Endothelial cell of umbilical vein (primary cell): ENCODE measurements around the gene CTBP2. TPM values are rescaled to one million over a fixed set of nuclear protein-coding genes. Genes with fewer than 3 reads are reported as not detected.

Experiments
- BruUV-seq: library from RNA; stranded (reverse); fragments of 400-500 nt; replicated peaks from 2 replicates; lab custom pipeline; 2021; lab: Mats Ljungman, UMichigan
- CTCF ChIA-PET: fragments of 300-600, 350-600 bp; sonication (Branson Sonifier 250); formaldehyde crosslinking; loops from one replicate; lab custom pipeline; 2021; ENCODE audit warnings: antibody characterized with exemption, inconsistent platforms; lab: Charles Lee
- POLR2A ChIA-PET: fragments of 300-600, 350-600 bp; sonication (Branson Sonifier 250); formaldehyde crosslinking; loops from one replicate; lab custom pipeline; 2021; ENCODE audit warnings: antibody characterized with exemption, inconsistent platforms; lab: Charles Lee
- DNase-seq: peaks from one replicate; pipeline ENCODE4 v3.0.0-alpha.2; 2011; ENCODE audit warnings: low read depth, low spot score
- FAIRE-seq: peaks from 2 replicates; lab custom pipeline; 2011; peaks lifted over from hg19 to GRCh38; lab: Jason Lieb, UNC
- H2AFZ ChIP-seq: 2 replicates; pipeline ENCODE4 v1.6.0; 2012; ENCODE audit warnings: low read depth, low read length, control low read depth, inconsistent platforms
- H3K27ac ChIP-seq: 2 replicates; pipeline ENCODE4 v1.5.1; 2011; ENCODE audit warnings: low read depth, mild to moderate bottlenecking, control low read depth, low read length, moderate library complexity; ENCODE audit not compliant: insufficient read depth
- H3K27me3 ChIP-seq, 2 experiments: 2 replicates each; pipeline versions ENCODE4 v1.6.0 to v1.6.1; 2011; ENCODE audit warnings: low read length in 2 of 2, mixed read lengths in 1 of 2; ENCODE audit not compliant: control insufficient read depth in 2 of 2, insufficient read depth in 2 of 2
- H3K36me3 ChIP-seq, 2 experiments: 2 replicates in 1 of 2; 3 replicates in 1 of 2; pipeline ENCODE4 v1.5.1; 2011; ENCODE audit warnings: low read length in 2 of 2, mild to moderate bottlenecking in 1 of 2, moderate library complexity in 1 of 2; ENCODE audit not compliant: control insufficient read depth in 2 of 2, insufficient read depth in 2 of 2; ENCODE audit errors: extremely low read depth in 1 of 2
- H3K4me1 ChIP-seq: 3 replicates; pipeline ENCODE4 v1.5.1; 2011; ENCODE audit warnings: mild to moderate bottlenecking, low read length; ENCODE audit not compliant: control insufficient read depth, insufficient read depth; ENCODE audit errors: extremely low read depth
- H3K4me2 ChIP-seq: 2 replicates; pipeline ENCODE4 v1.6.1; 2011; ENCODE audit warnings: low read length, control low read depth, mixed read lengths; ENCODE audit not compliant: insufficient read depth
- H3K4me3 ChIP-seq, 3 experiments: fragments of 200-600 bp in 1 of 3; sonication (generic), shearing (Covaris generic) in 1 of 3; replicated peaks in 1 of 3; 2 replicates each; pipeline ENCODE4 v1.5.1; 2011 to 2016; ENCODE audit warnings: control low read depth in 3 of 3, low read length in 3 of 3, mild to moderate bottlenecking in 2 of 3, inconsistent platforms in 1 of 3, low read depth in 1 of 3, moderate library complexity in 1 of 3; ENCODE audit not compliant: insufficient read depth in 1 of 3
- H3K79me2 ChIP-seq: 2 replicates; pipeline ENCODE4 v1.6.0; 2012; ENCODE audit warnings: low read length, inconsistent platforms; ENCODE audit not compliant: control insufficient read depth, insufficient read depth
- H3K9ac ChIP-seq: replicated peaks from 2 replicates; pipeline ENCODE3; 2011; ENCODE audit warnings: low read length, control low read depth; ENCODE audit not compliant: insufficient read depth; ENCODE audit errors: extremely low read depth
- H3K9me1 ChIP-seq: replicated peaks from 3 replicates; pipeline ENCODE4 v1.6.0; 2011; ENCODE audit warnings: mild to moderate bottlenecking, low read length; ENCODE audit not compliant: control insufficient read depth, insufficient read depth; ENCODE audit errors: extremely low read depth
- H3K9me3 ChIP-seq: replicated peaks from 2 replicates; pipeline ENCODE4 v1.5.1; 2012; ENCODE audit warnings: low read length, inconsistent platforms; ENCODE audit not compliant: control insufficient read depth, insufficient read depth
- H4K20me1 ChIP-seq: replicated peaks from 2 replicates; pipeline ENCODE3; 2011; ENCODE audit warnings: mild to moderate bottlenecking, low read length; ENCODE audit not compliant: control insufficient read depth, insufficient read depth; ENCODE audit errors: extremely low read depth
- CTCF ChIP-seq, 2 donors: IDR thresholded peaks; 1 replicate in 1 of 2; 2 replicates in 1 of 2; pipeline ENCODE4 v1.5.1; 2011; ENCODE audit warnings: low read length in 2 of 2, mild to moderate bottlenecking in 2 of 2, moderate library complexity in 2 of 2, control low read depth in 1 of 2, inconsistent platforms in 1 of 2, low read depth in 1 of 2; ENCODE audit not compliant: insufficient read depth in 1 of 2; ENCODE audit errors: extremely low read depth in 1 of 2
- EZH2 ChIP-seq: IDR thresholded peaks from 2 replicates; pipeline ENCODE4 v1.6.1; 2012; ENCODE audit warnings: borderline replicate concordance, low read depth, mild to moderate bottlenecking, moderate library complexity, low read length, inconsistent platforms; ENCODE audit not compliant: severe bottlenecking
- FOS ChIP-seq: IDR thresholded peaks from 2 replicates; pipeline ENCODE4 v1.6.1; 2011; ENCODE audit warnings: mild to moderate bottlenecking, low read length, moderate library complexity, borderline replicate concordance; ENCODE audit not compliant: insufficient read depth
- GATA2 ChIP-seq: IDR thresholded peaks from 2 replicates; pipeline ENCODE4 v1.7.0; 2011; ENCODE audit warnings: low read depth, mild to moderate bottlenecking, moderate library complexity, mixed read lengths, low read length; ENCODE audit not compliant: insufficient read length, insufficient read depth
- JUN ChIP-seq: IDR thresholded peaks from 2 replicates; pipeline ENCODE4 v1.6.1; 2011; ENCODE audit warnings: borderline replicate concordance, low read depth; ENCODE audit not compliant: insufficient read length, insufficient read depth
- MAX ChIP-seq: IDR thresholded peaks from 2 replicates; pipeline ENCODE4 v1.6.1; 2011; ENCODE audit not compliant: insufficient read depth, insufficient read length
- MYC ChIP-seq: IDR thresholded peaks from one replicate; pipeline ENCODE4 v1.6.1; 2011; ENCODE audit warnings: mild to moderate bottlenecking, low read depth, low read length
- POLR2A ChIP-seq: IDR thresholded peaks from 2 replicates; pipeline ENCODE4 v1.6.1; 2012; ENCODE audit warnings: low read depth, mild to moderate bottlenecking, control low read depth, low read length
- POLR2AphosphoS5 ChIP-seq: IDR thresholded peaks from 2 replicates; pipeline ENCODE4 v1.6.1; 2012; ENCODE audit warnings: low read depth, mild to moderate bottlenecking, control low read depth, low read length, moderate library complexity; ENCODE audit not compliant: insufficient read depth
- dilution Hi-C: fragments of 300-500 bp; cut with MboI; formaldehyde crosslinking; loops from one replicate; pipeline ENCODE4 v1.15.0; 2019; ENCODE audit warnings: low sequenced_read_pairs; ENCODE audit not compliant: extremely low pct_ligation_motif_present
- intact Hi-C: fragments of 100-400 bp; cut with micrococcal nuclease; formaldehyde crosslinking; loops from one replicate; pipeline ENCODE4 v1.10.0; 2022
- polyA plus RNA-seq, 4 experiments: library from polyadenylated mRNA; depleted of rRNA in 3 of 4; stranded (reverse) in 3 of 4; unstranded in 1 of 4; fragments of >200 nt; gene quantifications; 2 replicates each; pipeline versions ENCODE4 v1.2.1 to v1.2.3, GENCODE V29; 2011 to 2012; ENCODE audit warnings: missing spikeins in 1 of 4
- total RNA-seq: library from RNA; stranded (reverse); gene quantifications from 2 replicates; pipeline ENCODE4 v1.2.3, GENCODE V29; 2021

Gene CTBP2
- total and polyA plus RNA-seq, 2 donors (not counting 3 experiments of a cell fraction or from before 2014, with no cell fraction given) = 118 to 128 TPM

- no peak overlapping the region for H3K4me2 ChIP-seq
- dilution Hi-C loops (no loop called here), intact Hi-C loops (loop anchor here (10.0 kb wide), 1 partner anchor 673 kb away; the partner anchor contains the start of gene EDRF1)
- H3K4me1 ChIP-seq = peaks cover 13% of the 10 kb centered on the region
- H3K27ac ChIP-seq = no peak overlapping the region
- no peak overlapping the region for H2AFZ ChIP-seq
- no peak overlapping the region for H3K9ac ChIP-seq
- TF ChIP-seq MAX (no peak), POLR2A (no peak), MYC (no peak), EZH2 (no peak), FOS (no peak)
- no peaks in the 10 kb centered on the region for H3K9me1 ChIP-seq
- CTCF ChIA-PET = interaction anchor here (1.0 to 1.3 kb wide), 2 partner anchors 19 to 50 kb away, joined by 3 read pairs; no protein-coding TSS in a partner anchor
- FAIRE-seq (no peak), DNase-seq (no peak)
- peaks cover 89% of the 10 kb centered on the region for H3K79me2 ChIP-seq
- H4K20me1 ChIP-seq = no peaks in the 10 kb centered on the region
- peaks cover 0 to 11% of the 10 kb centered on the region in 2 experiments for H3K36me3 ChIP-seq
- H3K9me3 ChIP-seq = no peaks in the 10 kb centered on the region
- no peak overlapping the region for H3K4me3 ChIP-seq
- BruUV-seq = no TSS peak
- POLR2A ChIA-PET = no interaction called here
- no peaks in the 10 kb centered on the region for H3K27me3 ChIP-seq
Observed at GRCh38 chr10:125041856-125042506, 118.4 kb downstream of the CTBP2 start.

GRCh38 chr10:125039354-125039769 lies 121.0 kb downstream of the CTBP2 start:
- intact Hi-C loops (no loop called here), dilution Hi-C loops (no loop called here)
- Histone ChIP-seq H3K4me2 (no peak overlapping the region), H3K9ac (no peak overlapping the region), H3K36me3 (peaks cover 0 to 13% of the 10 kb centered on the region in 2 experiments), H3K4me3 (no peak overlapping the region), H3K27ac (no peak overlapping the region), H3K79me2 (peaks cover 87% of the 10 kb centered on the region), H3K27me3 (no peaks in the 10 kb centered on the region), H3K9me3 (no peaks in the 10 kb centered on the region), H2AFZ (no peak overlapping the region), H4K20me1 (no peaks in the 10 kb centered on the region), H3K4me1 (peaks cover 12% of the 10 kb centered on the region), H3K9me1 (no peaks in the 10 kb centered on the region)
- DNase-seq (no peak), FAIRE-seq (no peak)
- CTCF ChIA-PET = interaction anchor here (1.1 to 1.8 kb wide), 2 partner anchors 9 to 22 kb away, joined by 5 to 6 read pairs; no protein-coding TSS in a partner anchor
- POLR2A ChIA-PET = interaction anchor here (0.7 kb wide), 1 partner anchor 72 kb away, joined by 3 read pairs; no protein-coding TSS in a partner anchor
- no TSS peak for BruUV-seq
- TF ChIP-seq JUN (no peak), POLR2AphosphoS5 (no peak), POLR2A (no peak), GATA2 (no peak), FOS (no peak), CTCF (IDR thresholded peaks at IDR 0.05; ENCODE audit: extremely low read depth in 1 of 2, insufficient read depth in 1 of 2, low read depth in 1 of 2, low read length in 2 of 2) (no peak), MYC (no peak), MAX (no peak), EZH2 (no peak)
